Endothelial cell of umbilical vein (primary cell): Measurements from ENCODE around the gene CH25H. TPM values are rescaled to one million over a fixed set of nuclear protein-coding genes. Genes with fewer than 3 reads are reported as not detected.

Experiments used
- BruUV-seq: library from RNA; stranded (reverse); fragments of 400-500 nt; replicated peaks from 2 replicates; lab custom pipeline; 2021; lab: Mats Ljungman, UMichigan
- CTCF ChIA-PET: fragments of 300-600, 350-600 bp; sonication (Branson Sonifier 250); formaldehyde crosslinking; loops from one replicate; lab custom pipeline; 2021; ENCODE audit warnings: antibody characterized with exemption, inconsistent platforms; lab: Charles Lee
- POLR2A ChIA-PET: fragments of 300-600, 350-600 bp; sonication (Branson Sonifier 250); formaldehyde crosslinking; loops from one replicate; lab custom pipeline; 2021; ENCODE audit warnings: antibody characterized with exemption, inconsistent platforms; lab: Charles Lee
- DNase-seq: peaks from one replicate; pipeline ENCODE4 v3.0.0-alpha.2; 2011; ENCODE audit warnings: low read depth, low spot score
- FAIRE-seq: peaks from 2 replicates; lab custom pipeline; 2011; peaks lifted over from hg19 to GRCh38; lab: Jason Lieb, UNC
- H2AFZ ChIP-seq: 2 replicates; pipeline ENCODE4 v1.6.0; 2012; ENCODE audit warnings: low read depth, low read length, control low read depth, inconsistent platforms
- H3K27ac ChIP-seq: 2 replicates; pipeline ENCODE4 v1.5.1; 2011; ENCODE audit warnings: low read depth, mild to moderate bottlenecking, control low read depth, low read length, moderate library complexity; ENCODE audit not compliant: insufficient read depth
- H3K27me3 ChIP-seq, 2 experiments: 2 replicates each; pipeline versions ENCODE4 v1.6.0 to v1.6.1; 2011; ENCODE audit warnings: low read length in 2 of 2, mixed read lengths in 1 of 2; ENCODE audit not compliant: control insufficient read depth in 2 of 2, insufficient read depth in 2 of 2
- H3K36me3 ChIP-seq, 2 experiments: 2 replicates in 1 of 2; 3 replicates in 1 of 2; pipeline ENCODE4 v1.5.1; 2011; ENCODE audit warnings: low read length in 2 of 2, mild to moderate bottlenecking in 1 of 2, moderate library complexity in 1 of 2; ENCODE audit not compliant: control insufficient read depth in 2 of 2, insufficient read depth in 2 of 2; ENCODE audit errors: extremely low read depth in 1 of 2
- H3K4me1 ChIP-seq: 3 replicates; pipeline ENCODE4 v1.5.1; 2011; ENCODE audit warnings: mild to moderate bottlenecking, low read length; ENCODE audit not compliant: control insufficient read depth, insufficient read depth; ENCODE audit errors: extremely low read depth
- H3K4me2 ChIP-seq: 2 replicates; pipeline ENCODE4 v1.6.1; 2011; ENCODE audit warnings: low read length, control low read depth, mixed read lengths; ENCODE audit not compliant: insufficient read depth
- H3K4me3 ChIP-seq, 3 experiments: fragments of 200-600 bp in 1 of 3; sonication (generic), shearing (Covaris generic) in 1 of 3; replicated peaks in 1 of 3; 2 replicates each; pipeline ENCODE4 v1.5.1; 2011 to 2016; ENCODE audit warnings: control low read depth in 3 of 3, low read length in 3 of 3, mild to moderate bottlenecking in 2 of 3, inconsistent platforms in 1 of 3, low read depth in 1 of 3, moderate library complexity in 1 of 3; ENCODE audit not compliant: insufficient read depth in 1 of 3
- H3K79me2 ChIP-seq: 2 replicates; pipeline ENCODE4 v1.6.0; 2012; ENCODE audit warnings: low read length, inconsistent platforms; ENCODE audit not compliant: control insufficient read depth, insufficient read depth
- H3K9ac ChIP-seq: replicated peaks from 2 replicates; pipeline ENCODE3; 2011; ENCODE audit warnings: low read length, control low read depth; ENCODE audit not compliant: insufficient read depth; ENCODE audit errors: extremely low read depth
- H3K9me1 ChIP-seq: replicated peaks from 3 replicates; pipeline ENCODE4 v1.6.0; 2011; ENCODE audit warnings: mild to moderate bottlenecking, low read length; ENCODE audit not compliant: control insufficient read depth, insufficient read depth; ENCODE audit errors: extremely low read depth
- H3K9me3 ChIP-seq: replicated peaks from 2 replicates; pipeline ENCODE4 v1.5.1; 2012; ENCODE audit warnings: low read length, inconsistent platforms; ENCODE audit not compliant: control insufficient read depth, insufficient read depth
- H4K20me1 ChIP-seq: replicated peaks from 2 replicates; pipeline ENCODE3; 2011; ENCODE audit warnings: mild to moderate bottlenecking, low read length; ENCODE audit not compliant: control insufficient read depth, insufficient read depth; ENCODE audit errors: extremely low read depth
- EZH2 ChIP-seq: IDR thresholded peaks from 2 replicates; pipeline ENCODE4 v1.6.1; 2012; ENCODE audit warnings: borderline replicate concordance, low read depth, mild to moderate bottlenecking, moderate library complexity, low read length, inconsistent platforms; ENCODE audit not compliant: severe bottlenecking
- FOS ChIP-seq: IDR thresholded peaks from 2 replicates; pipeline ENCODE4 v1.6.1; 2011; ENCODE audit warnings: mild to moderate bottlenecking, low read length, moderate library complexity, borderline replicate concordance; ENCODE audit not compliant: insufficient read depth
- GATA2 ChIP-seq: IDR thresholded peaks from 2 replicates; pipeline ENCODE4 v1.7.0; 2011; ENCODE audit warnings: low read depth, mild to moderate bottlenecking, moderate library complexity, mixed read lengths, low read length; ENCODE audit not compliant: insufficient read length, insufficient read depth
- JUN ChIP-seq: IDR thresholded peaks from 2 replicates; pipeline ENCODE4 v1.6.1; 2011; ENCODE audit warnings: borderline replicate concordance, low read depth; ENCODE audit not compliant: insufficient read length, insufficient read depth
- MAX ChIP-seq: IDR thresholded peaks from 2 replicates; pipeline ENCODE4 v1.6.1; 2011; ENCODE audit not compliant: insufficient read depth, insufficient read length
- MYC ChIP-seq: IDR thresholded peaks from one replicate; pipeline ENCODE4 v1.6.1; 2011; ENCODE audit warnings: mild to moderate bottlenecking, low read depth, low read length
- POLR2A ChIP-seq: IDR thresholded peaks from 2 replicates; pipeline ENCODE4 v1.6.1; 2012; ENCODE audit warnings: low read depth, mild to moderate bottlenecking, control low read depth, low read length
- POLR2AphosphoS5 ChIP-seq: IDR thresholded peaks from 2 replicates; pipeline ENCODE4 v1.6.1; 2012; ENCODE audit warnings: low read depth, mild to moderate bottlenecking, control low read depth, low read length, moderate library complexity; ENCODE audit not compliant: insufficient read depth
- dilution Hi-C: fragments of 300-500 bp; cut with MboI; formaldehyde crosslinking; loops from one replicate; pipeline ENCODE4 v1.15.0; 2019; ENCODE audit warnings: low sequenced_read_pairs; ENCODE audit not compliant: extremely low pct_ligation_motif_present
- intact Hi-C: fragments of 100-400 bp; cut with micrococcal nuclease; formaldehyde crosslinking; loops from one replicate; pipeline ENCODE4 v1.10.0; 2022
- polyA plus RNA-seq, 4 experiments: library from polyadenylated mRNA; depleted of rRNA in 3 of 4; stranded (reverse) in 3 of 4; unstranded in 1 of 4; fragments of >200 nt; gene quantifications; 2 replicates each; pipeline versions ENCODE4 v1.2.1 to v1.2.3, GENCODE V29; 2011 to 2012; ENCODE audit warnings: missing spikeins in 1 of 4
- total RNA-seq: library from RNA; stranded (reverse); gene quantifications from 2 replicates; pipeline ENCODE4 v1.2.3, GENCODE V29; 2021
- TF ChIP-seq, protein P1 (sequence below), 2 donors: IDR thresholded peaks; 1 replicate in 1 of 2; 2 replicates in 1 of 2; pipeline ENCODE4 v1.5.1; 2011; ENCODE audit warnings: low read length in 2 of 2, mild to moderate bottlenecking in 2 of 2, moderate library complexity in 2 of 2, control low read depth in 1 of 2, inconsistent platforms in 1 of 2, low read depth in 1 of 2; ENCODE audit not compliant: insufficient read depth in 1 of 2; ENCODE audit errors: extremely low read depth in 1 of 2

The CH25H gene
- total and polyA plus RNA-seq, 2 donors (not counting 3 experiments of a cell fraction or from before 2014, with no cell fraction given), result 0.30 TPM; not detected in 1

GRCh38 chr10:89165923-89166322 is 41.2 kb downstream of the CH25H start:
- Histone ChIP-seq H3K9me3 (no peaks in the 10 kb centered on the region), H3K27me3 (no peaks in the 10 kb centered on the region), H3K79me2 (no peaks in the 10 kb centered on the region), H3K4me2 (no peak overlapping the region), H3K4me3 (no peak overlapping the region), H3K27ac (no peak overlapping the region), H3K9me1 (no peaks in the 10 kb centered on the region), H3K36me3 (no peaks in the 10 kb centered on the region), H3K9ac (no peak overlapping the region), H4K20me1 (no peaks in the 10 kb centered on the region), H3K4me1 (no peaks in the 10 kb centered on the region), H2AFZ (no peak overlapping the region)
- TF ChIP-seq GATA2 (no peak), FOS (no peak), JUN (no peak), MYC (no peak), POLR2A (no peak), MAX (no peak), POLR2AphosphoS5 (no peak), EZH2 (no peak)
- TF ChIP-seq, protein P1, sequence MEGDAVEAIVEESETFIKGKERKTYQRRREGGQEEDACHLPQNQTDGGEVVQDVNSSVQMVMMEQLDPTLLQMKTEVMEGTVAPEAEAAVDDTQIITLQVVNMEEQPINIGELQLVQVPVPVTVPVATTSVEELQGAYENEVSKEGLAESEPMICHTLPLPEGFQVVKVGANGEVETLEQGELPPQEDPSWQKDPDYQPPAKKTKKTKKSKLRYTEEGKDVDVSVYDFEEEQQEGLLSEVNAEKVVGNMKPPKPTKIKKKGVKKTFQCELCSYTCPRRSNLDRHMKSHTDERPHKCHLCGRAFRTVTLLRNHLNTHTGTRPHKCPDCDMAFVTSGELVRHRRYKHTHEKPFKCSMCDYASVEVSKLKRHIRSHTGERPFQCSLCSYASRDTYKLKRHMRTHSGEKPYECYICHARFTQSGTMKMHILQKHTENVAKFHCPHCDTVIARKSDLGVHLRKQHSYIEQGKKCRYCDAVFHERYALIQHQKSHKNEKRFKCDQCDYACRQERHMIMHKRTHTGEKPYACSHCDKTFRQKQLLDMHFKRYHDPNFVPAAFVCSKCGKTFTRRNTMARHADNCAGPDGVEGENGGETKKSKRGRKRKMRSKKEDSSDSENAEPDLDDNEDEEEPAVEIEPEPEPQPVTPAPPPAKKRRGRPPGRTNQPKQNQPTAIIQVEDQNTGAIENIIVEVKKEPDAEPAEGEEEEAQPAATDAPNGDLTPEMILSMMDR (IDR thresholded peaks at IDR 0.05; ENCODE audit: extremely low read depth in 1 of 2, insufficient read depth in 1 of 2, low read depth in 1 of 2, low read length in 2 of 2), result no peak
- intact Hi-C loops (no loop called here), dilution Hi-C loops (no loop called here)
- BruUV-seq, result no TSS peak
- ChIA-PET CTCF (no interaction called here), POLR2A (no interaction called here)
- FAIRE-seq (no peak), DNase-seq (no peak)
